ENCODE results near the gene LRRC73. TPM values are rescaled to one million over a fixed set of nuclear protein-coding genes. Genes with fewer than 3 reads are reported as not detected.
"Not testable (repeated sequence)": the region's sequence is repeated elsewhere in the genome, so short reads cannot be mapped to it uniquely, and the experiment has no call there.

Gene LRRC73
- total RNA-seq, 1 donor from 2014 or later = under 0.01 TPM

GRCh38 chr6:43461936-43462335 is 48.2 kb downstream of the LRRC73 start:
- no peak for DNase-seq (ENCODE audit: low read depth in 2 of 2)

GRCh38 chr6:43460032-43460431 is 50.1 kb downstream of the LRRC73 start:
- no peak for DNase-seq (ENCODE audit: low read depth in 2 of 2)

- no peak for DNase-seq (ENCODE audit: low read depth in 2 of 2)
These were observed 50.6 kb downstream of the LRRC73 start for GRCh38 chr6:43459535-43459934.

GRCh38 chr6:43458154-43458553 is 52.0 kb downstream of the LRRC73 start:
- DNase-seq (ENCODE audit: low read depth in 2 of 2) = not testable (repeated sequence)

- no peak for DNase-seq (ENCODE audit: low read depth in 2 of 2)
These were observed 52.5 kb downstream of the LRRC73 start for GRCh38 chr6:43457643-43458042.

Other genes starting within 250 kb of the LRRC73 start
- gene SLC22A7, start 212.1 kb downstream of the LRRC73 start, total RNA-seq = not detected in 2 replicates
- not detected in 2 replicates for gene CRIP3, start 201.5 kb downstream of the LRRC73 start, total RNA-seq
- 4.0 and 7.0 TPM in 2 replicates for gene ZNF318, start 140.7 kb downstream of the LRRC73 start, total RNA-seq
- gene ABCC10, start 82.8 kb downstream of the LRRC73 start, total RNA-seq = 11.7 and 15.7 TPM in 2 replicates
- 0.39 and 0.76 TPM in 2 replicates for gene DLK2, start 54.8 kb downstream of the LRRC73 start, total RNA-seq
- gene TJAP1, start 32.8 kb downstream of the LRRC73 start, total RNA-seq = 7.3 and 9.0 TPM in 2 replicates
- gene YIPF3, start 6.6 kb upstream of the LRRC73 start, total RNA-seq = 82.2 and 128 TPM in 2 replicates
- gene POLR1C, start 6.7 kb upstream of the LRRC73 start, total RNA-seq = 31.1 and 31.7 TPM in 2 replicates
- gene XPO5, start 65.7 kb upstream of the LRRC73 start, total RNA-seq = 21.2 and 23.6 TPM in 2 replicates
- 14.3 and 16.3 TPM in 2 replicates for gene POLH, start 65.8 kb upstream of the LRRC73 start, total RNA-seq
- 30.4 and 38.7 TPM in 2 replicates for gene GTPBP2, start 118.9 kb upstream of the LRRC73 start, total RNA-seq
- 14.8 and 23.3 TPM in 2 replicates for gene MAD2L1BP, start 125.5 kb upstream of the LRRC73 start, total RNA-seq
- 0.25 and 0.26 TPM in 2 replicates for gene RSPH9, start 134.7 kb upstream of the LRRC73 start, total RNA-seq
- 41.6 and 44.5 TPM in 2 replicates for gene MRPS18A, start 177.4 kb upstream of the LRRC73 start, total RNA-seq

Data from dermis microvascular lymphatic vessel endothelial cell (primary cell).